Right lobe of liver (tissue), 4 donors: ENCODE measurements around the gene CLSTN1.

ENCODE experiments used
- POLR2A ChIP-seq: fragments of 450-650 bp; IDR thresholded peaks from one replicate; pipeline ENCODE4 v1.6.1; 2017; ENCODE audit warnings: antibody characterized with exemption, mild to moderate bottlenecking
- TF ChIP-seq, protein P1 (sequence below), 4 donors: fragments of 200-600 bp in 3 of 4; fragments of 450-650 bp in 1 of 4; IDR thresholded peaks; one replicate each; pipeline versions ENCODE4 v1.5.1 to v1.8.0; 2016 to 2022; ENCODE audit warnings: antibody characterized with exemption in 4 of 4, mild to moderate bottlenecking in 2 of 4
- donor health status: DM: no; HTN: no; CAD: no.
- donor health status: DM: no; HTN: no; CAD: no.
- donor health status: DM: no; HTN: yes; CAD: no.

DNA sequence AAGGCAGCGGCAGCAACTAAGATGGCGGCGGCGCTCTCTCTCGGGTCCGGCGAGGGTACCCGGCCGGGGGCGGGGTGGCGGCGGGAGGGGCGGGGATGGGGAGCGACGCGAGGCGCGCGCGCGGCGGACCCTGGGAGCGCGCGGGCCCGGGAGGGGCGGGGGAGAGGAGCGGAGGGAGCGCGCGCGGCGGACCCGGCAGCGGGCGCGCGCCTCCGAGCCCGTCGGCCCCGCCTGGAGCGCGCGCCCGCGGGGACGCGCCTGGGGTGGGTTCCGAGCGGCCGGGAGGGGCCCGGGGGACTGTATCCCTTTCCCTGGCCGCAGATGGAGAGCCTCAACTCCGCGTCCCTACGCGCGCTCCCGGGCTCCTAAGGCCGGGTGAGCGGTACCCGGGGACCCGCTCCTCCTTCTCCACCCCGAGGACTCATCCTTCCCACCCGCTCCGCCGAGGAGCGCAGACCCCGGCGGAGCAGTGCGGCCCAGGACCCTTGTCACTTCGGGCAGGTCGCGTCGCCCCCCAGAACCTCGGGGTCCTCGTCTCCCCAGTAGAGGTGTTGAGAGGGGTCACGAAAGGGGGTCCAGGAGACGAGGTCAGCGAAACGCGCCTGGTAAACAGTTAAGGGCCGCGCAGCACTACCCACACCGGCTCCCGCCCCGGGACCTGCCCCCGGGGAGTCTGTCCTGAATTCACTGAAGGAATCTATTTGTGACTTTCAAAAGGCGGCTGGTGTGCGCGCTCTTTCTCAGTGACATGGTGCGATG lies at the start of gene CLSTN1:
- TF ChIP-seq POLR2A = no peak
- TF ChIP-seq, protein P1, sequence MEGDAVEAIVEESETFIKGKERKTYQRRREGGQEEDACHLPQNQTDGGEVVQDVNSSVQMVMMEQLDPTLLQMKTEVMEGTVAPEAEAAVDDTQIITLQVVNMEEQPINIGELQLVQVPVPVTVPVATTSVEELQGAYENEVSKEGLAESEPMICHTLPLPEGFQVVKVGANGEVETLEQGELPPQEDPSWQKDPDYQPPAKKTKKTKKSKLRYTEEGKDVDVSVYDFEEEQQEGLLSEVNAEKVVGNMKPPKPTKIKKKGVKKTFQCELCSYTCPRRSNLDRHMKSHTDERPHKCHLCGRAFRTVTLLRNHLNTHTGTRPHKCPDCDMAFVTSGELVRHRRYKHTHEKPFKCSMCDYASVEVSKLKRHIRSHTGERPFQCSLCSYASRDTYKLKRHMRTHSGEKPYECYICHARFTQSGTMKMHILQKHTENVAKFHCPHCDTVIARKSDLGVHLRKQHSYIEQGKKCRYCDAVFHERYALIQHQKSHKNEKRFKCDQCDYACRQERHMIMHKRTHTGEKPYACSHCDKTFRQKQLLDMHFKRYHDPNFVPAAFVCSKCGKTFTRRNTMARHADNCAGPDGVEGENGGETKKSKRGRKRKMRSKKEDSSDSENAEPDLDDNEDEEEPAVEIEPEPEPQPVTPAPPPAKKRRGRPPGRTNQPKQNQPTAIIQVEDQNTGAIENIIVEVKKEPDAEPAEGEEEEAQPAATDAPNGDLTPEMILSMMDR (IDR thresholded peaks at IDR 0.05) = no peak
